ENCODE data around the gene JKAMP.

DNA sequence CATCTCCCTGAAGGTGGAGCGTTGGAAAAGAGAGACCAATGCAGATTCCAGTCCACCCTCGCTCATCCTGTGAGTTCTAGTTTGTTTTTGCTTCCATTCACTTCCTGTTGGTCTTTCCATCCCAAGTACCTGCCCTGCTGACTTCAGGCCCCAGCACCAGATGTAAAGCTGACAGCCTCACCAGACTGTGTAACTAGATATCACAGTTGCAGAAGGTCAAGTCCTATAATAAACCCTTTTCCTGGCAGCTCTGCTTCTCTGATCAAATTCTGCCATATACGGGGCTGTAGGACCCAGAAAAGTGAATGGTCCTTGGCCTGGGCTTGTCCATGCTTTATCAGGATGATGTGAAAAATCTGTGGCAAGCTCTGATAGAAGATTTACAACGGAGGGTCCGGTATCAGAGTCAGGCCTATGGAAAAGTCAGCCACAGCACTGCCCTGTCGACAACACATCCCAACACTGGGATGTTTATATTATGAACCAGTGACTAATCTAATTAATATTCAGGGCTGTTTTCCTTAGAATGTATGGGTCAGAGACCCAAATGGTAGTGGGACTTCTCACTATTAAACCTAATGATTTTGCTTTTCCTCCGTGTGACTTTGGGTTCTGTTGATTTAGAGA is 50.2 kb downstream of the JKAMP start:
- no peak for TF ChIP-seq POLR2AphosphoS5 (IDR thresholded peaks at IDR 0.05; ENCODE audit: low read depth, low read length)
- no peak for TF ChIP-seq POLR2A (IDR thresholded peaks at IDR 0.05; ENCODE audit: low read depth, low read length)
- TF ChIP-seq TAF1 (IDR thresholded peaks at IDR 0.05; ENCODE audit: borderline replicate concordance, low read depth, low read length): no peak
